Lung (tissue), 12 donors: Measurements from ENCODE around the gene PLD4. TPM values are rescaled to one million over a fixed set of nuclear protein-coding genes. Genes with fewer than 3 reads are reported as not detected.
A peak's percentile ranks its signal among the peaks of the same experiment; 100 is the strongest.

Experiments used
- ATAC-seq: fragments of 200-7000 bp; cut with Tn5 transposase; one replicate; pipeline ENCODE4 v1.9.1; 2020; ENCODE audit warnings: moderate number of reproducible peaks; ENCODE audit not compliant: insufficient read depth, low FRiP score
- DNase-seq, 3 donors: peaks; one replicate each; pipeline ENCODE4 v3.0.0-alpha.2; 2013 to 2017
- H3K27ac ChIP-seq, 2 donors: one replicate each; pipeline ENCODE4 v1.5.1; 2013; ENCODE audit warnings: mild to moderate bottlenecking in 2 of 2, moderate library complexity in 2 of 2, control low read depth in 1 of 2, inconsistent platforms in 1 of 2, low read depth in 1 of 2, low read length in 1 of 2
- H3K27me3 ChIP-seq, 3 donors: one replicate each; pipeline ENCODE4 v1.5.1; 2013; ENCODE audit warnings: low read length in 2 of 3; ENCODE audit not compliant: control insufficient read depth in 3 of 3, insufficient read depth in 3 of 3
- H3K36me3 ChIP-seq, 4 donors: one replicate each; pipeline ENCODE4 v1.5.1; 2013; ENCODE audit warnings: low read length in 4 of 4, mild to moderate bottlenecking in 1 of 4, moderate library complexity in 1 of 4; ENCODE audit not compliant: control insufficient read depth in 4 of 4, insufficient read depth in 4 of 4
- H3K4me1 ChIP-seq, 5 donors: one replicate each; pipeline ENCODE4 v1.5.1; 2013; ENCODE audit warnings: low read length in 5 of 5, mild to moderate bottlenecking in 2 of 5, moderate library complexity in 1 of 5; ENCODE audit not compliant: control insufficient read depth in 5 of 5, insufficient read depth in 5 of 5
- H3K4me3 ChIP-seq: one replicate; pipeline ENCODE4 v1.5.1; 2013; ENCODE audit warnings: mild to moderate bottlenecking, control low read depth, moderate library complexity
- H3K9ac ChIP-seq, 2 donors: one replicate each; pipeline ENCODE4 v1.5.1; 2013; ENCODE audit warnings: low read length in 2 of 2, control low read depth in 1 of 2; ENCODE audit not compliant: insufficient read depth in 1 of 2
- H3K9me3 ChIP-seq, 4 donors: one replicate each; pipeline ENCODE4 v1.5.1; 2013; ENCODE audit warnings: low read length in 3 of 4, mild to moderate bottlenecking in 1 of 4, moderate library complexity in 1 of 4; ENCODE audit not compliant: control insufficient read depth in 4 of 4, insufficient read depth in 3 of 4
- WGBS, 2 donors: extraction: QIAGEN DNeasy Blood & Tissue Kit; methylation state at CpG; one replicate each; pipeline ENCODE4 v1.1.7; 2013; 5-methylcytosine and 5-hydroxymethylcytosine counted together
- polyA plus RNA-seq, 2 donors: library from polyadenylated mRNA; stranded (reverse); fragments of 200-250 nt; gene quantifications; one replicate each; pipeline ENCODE4 v1.2.1, GENCODE V29; 2013
- total RNA-seq, 2 donors: library from RNA; depleted of rRNA in 1 of 2; stranded (reverse); fragments of >200 nt in 1 of 2; gene quantifications; one replicate each; pipeline ENCODE4 v1.2.1, GENCODE V29; 2014 to 2021
- TF ChIP-seq, protein P1 (sequence below): IDR thresholded peaks from 2 replicates; pipeline ENCODE4 v1.5.1; 2012; ENCODE audit warnings: mild to moderate bottlenecking; ENCODE audit errors: control extremely low read depth, extremely low read depth
- donor health status: control.
- donor health status: control.
- donor health status: Bipolar disorder and iron deficiency.
- donor health status: healthy.
- donor health status: DM: yes; HTN: yes; CAD: no.

The PLD4 gene
- total and polyA plus RNA-seq, 4 donors: 0.71 to 6.3 (median 0.88) TPM

DNA sequence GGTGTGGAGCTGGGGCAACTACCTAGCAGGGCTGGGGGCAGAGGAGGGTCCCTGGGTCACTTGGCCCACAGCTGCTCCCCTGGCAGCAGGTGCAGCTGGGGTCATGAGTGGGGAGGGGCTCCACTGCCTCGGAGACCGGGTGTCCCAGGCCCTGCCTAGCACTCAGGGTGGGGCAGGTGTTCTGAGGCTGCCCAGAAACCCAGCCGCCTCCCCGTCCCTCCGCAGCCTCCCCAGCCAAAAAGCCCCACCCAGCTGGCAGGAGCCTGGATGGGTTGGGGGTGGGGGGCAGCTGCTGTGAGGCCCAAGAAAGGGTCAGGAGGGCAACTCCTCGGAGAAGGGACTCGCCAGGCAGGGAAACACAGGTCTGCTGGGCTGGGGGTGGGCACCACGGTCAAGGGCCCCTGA lies 42.3 kb downstream of the PLD4 start:
- Histone ChIP-seq H3K27ac (peak overlapping the region in 1 of 2 donors; percentile 80), H3K27me3 (no peaks in the 10 kb centered on the region), H3K4me3 (no peak overlapping the region), H3K9ac (no peak overlapping the region), H3K9me3 (peaks cover 0 to 3% (median 0%) of the 10 kb centered on the region in 4 donors), H3K4me1 (peaks cover 0 to 24% (median 16%) of the 10 kb centered on the region in 5 donors), H3K36me3 (no peaks in the 10 kb centered on the region)
- TF ChIP-seq, protein P1, sequence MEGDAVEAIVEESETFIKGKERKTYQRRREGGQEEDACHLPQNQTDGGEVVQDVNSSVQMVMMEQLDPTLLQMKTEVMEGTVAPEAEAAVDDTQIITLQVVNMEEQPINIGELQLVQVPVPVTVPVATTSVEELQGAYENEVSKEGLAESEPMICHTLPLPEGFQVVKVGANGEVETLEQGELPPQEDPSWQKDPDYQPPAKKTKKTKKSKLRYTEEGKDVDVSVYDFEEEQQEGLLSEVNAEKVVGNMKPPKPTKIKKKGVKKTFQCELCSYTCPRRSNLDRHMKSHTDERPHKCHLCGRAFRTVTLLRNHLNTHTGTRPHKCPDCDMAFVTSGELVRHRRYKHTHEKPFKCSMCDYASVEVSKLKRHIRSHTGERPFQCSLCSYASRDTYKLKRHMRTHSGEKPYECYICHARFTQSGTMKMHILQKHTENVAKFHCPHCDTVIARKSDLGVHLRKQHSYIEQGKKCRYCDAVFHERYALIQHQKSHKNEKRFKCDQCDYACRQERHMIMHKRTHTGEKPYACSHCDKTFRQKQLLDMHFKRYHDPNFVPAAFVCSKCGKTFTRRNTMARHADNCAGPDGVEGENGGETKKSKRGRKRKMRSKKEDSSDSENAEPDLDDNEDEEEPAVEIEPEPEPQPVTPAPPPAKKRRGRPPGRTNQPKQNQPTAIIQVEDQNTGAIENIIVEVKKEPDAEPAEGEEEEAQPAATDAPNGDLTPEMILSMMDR: no peak
- ATAC-seq: no peak
- 28 to 78% methylated on average over 8 of the region's 8 CpGs for WGBS, 2 donors
- DNase-seq: no peak

DNA sequence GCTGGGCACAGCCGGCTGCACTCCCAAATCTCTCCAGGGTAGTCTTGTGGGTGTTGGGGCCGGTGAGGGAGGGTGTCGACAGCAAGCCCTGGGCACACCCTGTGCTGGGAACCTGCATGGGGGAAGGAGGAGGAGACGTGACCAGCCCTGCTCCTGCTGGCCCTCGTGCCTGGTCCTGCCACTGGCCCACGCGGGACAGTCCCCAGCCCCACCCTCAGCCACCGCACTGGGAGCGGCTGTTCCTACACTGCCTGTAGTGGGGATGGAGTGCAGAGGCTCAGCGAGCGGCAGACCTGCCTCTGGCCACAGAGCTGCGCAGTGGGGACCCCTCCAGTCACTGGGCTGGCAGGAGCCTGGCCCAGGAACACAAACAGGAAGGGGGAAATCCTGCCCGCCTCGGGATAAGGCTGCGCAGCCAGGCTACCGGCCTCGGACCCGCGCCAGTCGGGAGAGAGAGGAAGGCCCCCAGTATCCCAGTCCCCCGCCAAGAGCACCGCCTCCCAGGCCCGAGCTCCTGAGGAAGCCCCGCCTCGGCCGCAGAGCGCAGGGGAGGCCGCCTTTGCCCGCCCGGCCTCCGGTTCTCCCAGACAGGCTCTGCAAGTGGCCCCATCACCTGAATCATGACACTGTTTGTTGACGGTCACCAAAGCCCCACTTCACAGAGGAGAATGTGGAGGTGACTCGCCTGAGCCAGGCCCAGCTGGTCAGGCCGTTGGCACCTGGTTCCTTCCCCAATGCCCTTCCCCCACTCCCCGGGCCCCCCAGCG lies 42.9 kb downstream of the PLD4 start:
- DNase-seq: peak; percentile 63 to 75 (median 68)

DNA sequence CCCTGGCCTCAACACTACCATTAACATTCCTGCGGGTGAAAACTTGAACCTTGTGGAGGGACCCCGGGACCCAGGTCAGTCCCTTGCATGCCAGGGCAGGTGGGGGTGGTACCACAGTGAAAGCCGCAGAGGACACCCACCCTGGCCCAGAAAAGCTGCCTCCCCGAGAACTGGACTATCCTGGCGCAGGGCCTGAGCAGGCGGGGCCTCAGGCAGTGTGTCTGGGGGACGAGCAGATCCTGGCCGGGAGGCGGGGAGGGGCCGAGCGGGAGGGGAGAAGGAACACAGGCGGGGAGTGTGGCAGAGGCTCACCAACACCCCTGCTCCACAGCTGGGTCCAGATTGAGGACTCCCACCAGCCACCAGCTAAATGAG lies 43.5 kb downstream of the PLD4 start:
- no peak overlapping the region for H3K9ac ChIP-seq
- DNase-seq (peak; percentile 80 to 86 (median 85)), ATAC-seq (no peak)
- H3K27me3 ChIP-seq: no peaks in the 10 kb centered on the region
- H3K36me3 ChIP-seq: no peaks in the 10 kb centered on the region
- peaks cover 0 to 3% (median 0%) of the 10 kb centered on the region in 4 donors for H3K9me3 ChIP-seq
- 13% methylated on average over 12 of the region's 12 CpGs for WGBS, 2 donors
- peaks cover 0 to 33% (median 16%) of the 10 kb centered on the region in 5 donors for H3K4me1 ChIP-seq
- no peak overlapping the region for H3K4me3 ChIP-seq
- peak overlapping the region in 1 of 2 donors; percentile 80 for H3K27ac ChIP-seq
- TF ChIP-seq, protein P1: no peak

More for the DNA sequence above, 42.9 kb downstream of the PLD4 start:
- peak; percentile 25 for ATAC-seq
- TF ChIP-seq, protein P1: no peak
- H3K9ac ChIP-seq: no peak overlapping the region
- H3K36me3 ChIP-seq: no peaks in the 10 kb centered on the region
- WGBS, 2 donors: 4% methylated on average over 26 to 36 of the region's 36 CpGs
- H3K9me3 ChIP-seq: peaks cover 0 to 3% (median 0%) of the 10 kb centered on the region in 4 donors
- no peaks in the 10 kb centered on the region for H3K27me3 ChIP-seq
- H3K27ac ChIP-seq: peak overlapping the region in 1 of 2 donors; percentile 80
- H3K4me3 ChIP-seq: no peak overlapping the region
- peaks cover 0 to 28% (median 16%) of the 10 kb centered on the region in 5 donors for H3K4me1 ChIP-seq
